ENCODE measurements around the gene PTTG1IP. TPM values are rescaled to one million over a fixed set of nuclear protein-coding genes. Genes with fewer than 3 reads are reported as not detected.
A peak's percentile ranks its signal among the peaks of the same experiment; 100 is the strongest.

The PTTG1IP gene
- total and polyA plus RNA-seq, 2 of the 13 experiments (the other 11 are each of a cell fraction or from before 2014, with no cell fraction given) = 161 to 700 TPM

GRCh38 chr21:44890338-44890931 is 16.9 kb upstream of the PTTG1IP start:
- intact Hi-C loops (cut with micrococcal nuclease; ENCODE audit: unreplicated experiment) = loop anchor here (5.0 kb wide), 1 partner anchor 88 kb away; the partner anchor contains the start of gene UBE2G2
- in situ Hi-C loops (cut with HindIII; ENCODE audit: extremely low pct_ligation_motif_present, low pct_unique_long_range_greater_than_20kb) = no loop called here
- H2AFZ ChIP-seq (ENCODE audit: low read length) = no peak overlapping the region
- 60% methylated on average over 7 of the region's 24 CpGs for WGBS (ENCODE audit: low lambda C conversion rate)
- POLR2A ChIA-PET = interaction anchor here (1.2 to 1.6 kb wide), 5 partner anchors 12 to 23 kb away, joined by 3 to 5 read pairs (median 3); partner anchors contain the start of gene PTTG1IP
- CTCF ChIA-PET (ENCODE audit: low intra/inter-chr PET ratio, low total read pairs) = no interaction called here
- peak overlapping the region; percentile 26; the same call in 1 of the 2 replicates for H3K4me2 ChIP-seq (ENCODE audit: low read depth, low read length)
- DNase-seq (ENCODE audit: low spot score) (no peak), ATAC-seq (peak; percentile 55), FAIRE-seq (no peak)
- H3K36me3 ChIP-seq (replicated peaks in 1 of 2; ENCODE audit: control insufficient read depth in 1 of 2, insufficient read depth in 2 of 2, low read length in 2 of 2) = no peaks in the 10 kb centered on the region; a peak in 1 of 5 replicates
- BruUV-seq (replicated peaks) = no TSS peak
- no peaks in the 10 kb centered on the region for H3K79me2 ChIP-seq (ENCODE audit: insufficient read depth, low read length)
- H3K4me1 ChIP-seq (ENCODE audit: insufficient read depth, low read length) = peaks cover 78% of the 10 kb centered on the region
- H4K20me1 ChIP-seq (ENCODE audit: insufficient read depth, low read length) = no peaks in the 10 kb centered on the region
- no peaks in the 10 kb centered on the region for H3K9me3 ChIP-seq (ENCODE audit: low read length)
- H3K4me3 ChIP-seq (replicated peaks in 1 of 3; ENCODE audit: insufficient read depth in 1 of 3, low read depth in 2 of 3, low read length in 3 of 3) = no peak overlapping the region; a peak in 2 of 6 replicates
- H3K27me3 ChIP-seq (ENCODE audit: control insufficient read depth in 1 of 2, insufficient read depth in 2 of 2, low read length in 2 of 2) = peaks cover 3 to 7% of the 10 kb centered on the region in 2 experiments; a peak in 2 of 5 replicates
- no peak overlapping the region for H3K27ac ChIP-seq (ENCODE audit: extremely low read length, insufficient read depth, low read length)
- H3K9ac ChIP-seq (ENCODE audit: insufficient read depth, low read depth, low read length) = 0 out of 2 replicates have a peak overlapping the region, but pooled peaks have one; percentile 9
- no peak for TF ChIP-seq RAD21 (CRISPR knock-in tag; IDR thresholded peaks at IDR 0.05)
- no peak for TF ChIP-seq POLR2G (IDR thresholded peaks at IDR 0.05; ENCODE audit: low read depth, low read length)
- TF ChIP-seq, protein P1, sequence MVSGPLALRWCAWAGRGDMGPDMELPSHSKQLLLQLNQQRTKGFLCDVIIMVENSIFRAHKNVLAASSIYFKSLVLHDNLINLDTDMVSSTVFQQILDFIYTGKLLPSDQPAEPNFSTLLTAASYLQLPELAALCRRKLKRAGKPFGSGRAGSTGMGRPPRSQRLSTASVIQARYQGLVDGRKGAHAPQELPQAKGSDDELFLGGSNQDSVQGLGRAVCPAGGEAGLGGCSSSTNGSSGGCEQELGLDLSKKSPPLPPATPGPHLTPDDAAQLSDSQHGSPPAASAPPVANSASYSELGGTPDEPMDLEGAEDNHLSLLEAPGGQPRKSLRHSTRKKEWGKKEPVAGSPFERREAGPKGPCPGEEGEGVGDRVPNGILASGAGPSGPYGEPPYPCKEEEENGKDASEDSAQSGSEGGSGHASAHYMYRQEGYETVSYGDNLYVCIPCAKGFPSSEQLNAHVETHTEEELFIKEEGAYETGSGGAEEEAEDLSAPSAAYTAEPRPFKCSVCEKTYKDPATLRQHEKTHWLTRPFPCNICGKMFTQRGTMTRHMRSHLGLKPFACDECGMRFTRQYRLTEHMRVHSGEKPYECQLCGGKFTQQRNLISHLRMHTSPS (CRISPR knock-in tag; IDR thresholded peaks at IDR 0.05; ENCODE audit: low read depth) = 0 out of 2 replicates have a peak, but pooled peaks have one; percentile 23
- no peak for TF ChIP-seq ELF4 (CRISPR knock-in tag; IDR thresholded peaks at IDR 0.05; ENCODE audit: borderline replicate concordance)
- TF ChIP-seq, protein P2, sequence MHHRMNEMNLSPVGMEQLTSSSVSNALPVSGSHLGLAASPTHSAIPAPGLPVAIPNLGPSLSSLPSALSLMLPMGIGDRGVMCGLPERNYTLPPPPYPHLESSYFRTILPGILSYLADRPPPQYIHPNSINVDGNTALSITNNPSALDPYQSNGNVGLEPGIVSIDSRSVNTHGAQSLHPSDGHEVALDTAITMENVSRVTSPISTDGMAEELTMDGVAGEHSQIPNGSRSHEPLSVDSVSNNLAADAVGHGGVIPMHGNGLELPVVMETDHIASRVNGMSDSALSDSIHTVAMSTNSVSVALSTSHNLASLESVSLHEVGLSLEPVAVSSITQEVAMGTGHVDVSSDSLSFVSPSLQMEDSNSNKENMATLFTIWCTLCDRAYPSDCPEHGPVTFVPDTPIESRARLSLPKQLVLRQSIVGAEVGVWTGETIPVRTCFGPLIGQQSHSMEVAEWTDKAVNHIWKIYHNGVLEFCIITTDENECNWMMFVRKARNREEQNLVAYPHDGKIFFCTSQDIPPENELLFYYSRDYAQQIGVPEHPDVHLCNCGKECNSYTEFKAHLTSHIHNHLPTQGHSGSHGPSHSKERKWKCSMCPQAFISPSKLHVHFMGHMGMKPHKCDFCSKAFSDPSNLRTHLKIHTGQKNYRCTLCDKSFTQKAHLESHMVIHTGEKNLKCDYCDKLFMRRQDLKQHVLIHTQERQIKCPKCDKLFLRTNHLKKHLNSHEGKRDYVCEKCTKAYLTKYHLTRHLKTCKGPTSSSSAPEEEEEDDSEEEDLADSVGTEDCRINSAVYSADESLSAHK (CRISPR knock-in tag; IDR thresholded peaks at IDR 0.05; ENCODE audit: borderline replicate concordance) = no peak
- TF ChIP-seq TERF1 (CRISPR knock-in tag; IDR thresholded peaks at IDR 0.05) = no peak
- TF ChIP-seq TBL1XR1 (IDR thresholded peaks at IDR 0.05; ENCODE audit: borderline replicate concordance, low read length, partially characterized antibody) = no peak
- TF ChIP-seq ZNF562 (CRISPR knock-in tag; IDR thresholded peaks at IDR 0.05; ENCODE audit: borderline replicate concordance) = no peak
- peak; percentile 17; the same call in 1 of the 2 replicates for TF ChIP-seq NFE2L1 (CRISPR knock-in tag; IDR thresholded peaks at IDR 0.05; ENCODE audit: borderline replicate concordance)
- no peak for TF ChIP-seq ZNF770 (CRISPR knock-in tag; IDR thresholded peaks at IDR 0.05)
- TF ChIP-seq WIZ (CRISPR knock-in tag; IDR thresholded peaks at IDR 0.05) = no peak
- no peak for TF ChIP-seq ZNF101 (CRISPR knock-in tag; IDR thresholded peaks at IDR 0.05; ENCODE audit: borderline replicate concordance, low read depth)

All from HepG2 (cell line).